Liver (tissue), 3 donors: ENCODE results near the gene AQP3.

Experiments
- EGR1 ChIP-seq, 2 donors: IDR thresholded peaks; 2 replicates each; pipeline ENCODE4 v1.6.1; 2016 to 2018; ENCODE audit warnings: antibody characterized with exemption in 2 of 2, low read depth in 2 of 2
- FOXA1 ChIP-seq: IDR thresholded peaks from 2 replicates; pipeline ENCODE4 v1.6.1; 2016; ENCODE audit warnings: antibody characterized with exemption
- FOXA2 ChIP-seq: IDR thresholded peaks from 2 replicates; pipeline ENCODE4 v1.6.1; 2016; ENCODE audit warnings: antibody characterized with exemption
- GABPA ChIP-seq, 2 donors: IDR thresholded peaks in 1 of 2; conservative IDR thresholded peaks in 1 of 2; 2 replicates each; pipeline ENCODE4 v1.6.1; 2016; ENCODE audit warnings: antibody characterized with exemption in 2 of 2, mild to moderate bottlenecking in 1 of 2, moderate library complexity in 1 of 2
- HNF4A ChIP-seq, 2 donors: conservative IDR thresholded peaks; 2 replicates each; pipeline ENCODE4 v1.6.1; 2016; ENCODE audit warnings: antibody characterized with exemption in 2 of 2, mild to moderate bottlenecking in 2 of 2
- HNF4G ChIP-seq: IDR thresholded peaks from 2 replicates; pipeline ENCODE4 v1.6.1; 2016; ENCODE audit warnings: antibody characterized with exemption
- JUND ChIP-seq, 2 donors: IDR thresholded peaks; 2 replicates each; pipeline ENCODE4 v1.6.1; 2016; ENCODE audit warnings: antibody characterized with exemption in 2 of 2
- RAD21 ChIP-seq, 2 donors: IDR thresholded peaks; 2 replicates each; pipeline ENCODE4 v1.6.1; 2016; ENCODE audit warnings: antibody characterized with exemption in 2 of 2, mild to moderate bottlenecking in 2 of 2
- TAF1 ChIP-seq: conservative IDR thresholded peaks from 2 replicates; pipeline ENCODE4 v1.6.1; 2016; ENCODE audit warnings: antibody characterized with exemption, mild to moderate bottlenecking
- YY1 ChIP-seq: IDR thresholded peaks from 2 replicates; pipeline ENCODE4 v1.6.1; 2016; ENCODE audit warnings: antibody characterized with exemption, mild to moderate bottlenecking
- TF ChIP-seq, protein P1 (sequence below): fragments of 150-350 bp; IDR thresholded peaks from 2 replicates; pipeline ENCODE4 v1.5.1; 2017; ENCODE audit warnings: improper control_type of control experiment, low read depth, low read length; ENCODE audit not compliant: missing input control
- TF ChIP-seq, protein P2 (sequence below): IDR thresholded peaks from 2 replicates; pipeline ENCODE4 v1.6.1; 2016; ENCODE audit warnings: antibody characterized with exemption
- TF ChIP-seq, protein P3 (sequence below): IDR thresholded peaks from 2 replicates; pipeline ENCODE4 v1.6.1; 2016; ENCODE audit warnings: antibody characterized with exemption, mild to moderate bottlenecking
- TF ChIP-seq, protein P4 (sequence below): IDR thresholded peaks from 2 replicates; pipeline ENCODE4 v1.6.1; 2016; ENCODE audit warnings: antibody characterized with exemption
- donor health status: healthy.
- donor health status: healthy.

DNA sequence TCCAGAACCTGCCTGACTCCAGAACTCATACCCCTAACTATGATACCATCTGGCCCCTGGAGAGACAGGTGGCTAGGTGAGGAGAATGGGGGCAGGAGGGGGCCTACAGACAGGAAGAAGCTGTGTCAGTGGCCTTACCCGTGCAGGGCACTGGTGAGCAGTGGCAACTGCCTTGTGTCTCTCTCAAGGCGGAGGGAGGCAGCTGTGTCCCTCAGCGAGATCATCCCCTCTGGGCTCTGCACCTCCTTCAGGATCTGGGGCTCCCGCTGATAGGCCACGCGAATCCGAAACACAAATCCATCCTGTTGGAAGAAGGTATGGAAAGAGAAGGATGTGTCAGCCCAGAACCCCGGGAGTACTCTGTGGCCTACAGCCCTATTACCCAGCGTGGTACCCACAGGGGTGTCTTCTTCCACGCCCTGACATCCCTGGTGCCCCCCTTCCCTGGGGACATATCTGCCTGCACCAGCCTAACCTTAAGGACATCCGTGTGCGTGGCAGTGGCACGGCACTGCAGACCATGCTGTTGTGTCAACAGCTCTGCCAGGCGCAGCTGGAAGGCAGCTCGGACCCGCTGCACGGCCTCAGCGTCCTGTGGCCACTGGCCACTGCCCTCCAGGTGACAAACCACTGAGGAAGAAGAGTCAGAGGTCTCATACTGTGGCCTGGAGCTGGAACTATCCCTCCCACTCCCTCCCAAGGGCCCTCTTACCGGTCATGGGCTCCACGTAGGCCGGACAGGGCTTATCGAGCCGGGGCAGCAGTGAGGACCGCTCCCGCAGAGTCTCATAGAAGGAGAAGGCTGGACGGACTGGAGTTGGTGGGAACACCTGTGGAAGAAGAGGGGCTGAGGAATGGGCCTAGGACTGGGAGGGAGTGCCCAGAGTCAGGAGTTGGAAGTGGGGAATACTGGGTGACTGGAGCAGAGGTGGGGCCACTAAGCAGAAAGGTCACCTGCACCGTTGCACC lies 18.5 kb upstream of the AQP3 start:
- TF ChIP-seq FOXA1 (no peak), JUND (IDR thresholded peaks at IDR 0.05) (no peak), RAD21 (IDR thresholded peaks at IDR 0.05) (no peak), TAF1 (no peak), GABPA (IDR thresholded peaks at IDR 0.05 in 1 of 2, conservative IDR thresholded peaks at IDR 0.05 in 1 of 2) (no peak), YY1 (no peak), FOXA2 (no peak), EGR1 (IDR thresholded peaks at IDR 0.05; ENCODE audit: low read depth in 2 of 2) (no peak), HNF4G (no peak), HNF4A (conservative IDR thresholded peaks at IDR 0.05) (no peak)
- TF ChIP-seq, protein P1, sequence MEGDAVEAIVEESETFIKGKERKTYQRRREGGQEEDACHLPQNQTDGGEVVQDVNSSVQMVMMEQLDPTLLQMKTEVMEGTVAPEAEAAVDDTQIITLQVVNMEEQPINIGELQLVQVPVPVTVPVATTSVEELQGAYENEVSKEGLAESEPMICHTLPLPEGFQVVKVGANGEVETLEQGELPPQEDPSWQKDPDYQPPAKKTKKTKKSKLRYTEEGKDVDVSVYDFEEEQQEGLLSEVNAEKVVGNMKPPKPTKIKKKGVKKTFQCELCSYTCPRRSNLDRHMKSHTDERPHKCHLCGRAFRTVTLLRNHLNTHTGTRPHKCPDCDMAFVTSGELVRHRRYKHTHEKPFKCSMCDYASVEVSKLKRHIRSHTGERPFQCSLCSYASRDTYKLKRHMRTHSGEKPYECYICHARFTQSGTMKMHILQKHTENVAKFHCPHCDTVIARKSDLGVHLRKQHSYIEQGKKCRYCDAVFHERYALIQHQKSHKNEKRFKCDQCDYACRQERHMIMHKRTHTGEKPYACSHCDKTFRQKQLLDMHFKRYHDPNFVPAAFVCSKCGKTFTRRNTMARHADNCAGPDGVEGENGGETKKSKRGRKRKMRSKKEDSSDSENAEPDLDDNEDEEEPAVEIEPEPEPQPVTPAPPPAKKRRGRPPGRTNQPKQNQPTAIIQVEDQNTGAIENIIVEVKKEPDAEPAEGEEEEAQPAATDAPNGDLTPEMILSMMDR, result no peak
- TF ChIP-seq, protein P2, sequence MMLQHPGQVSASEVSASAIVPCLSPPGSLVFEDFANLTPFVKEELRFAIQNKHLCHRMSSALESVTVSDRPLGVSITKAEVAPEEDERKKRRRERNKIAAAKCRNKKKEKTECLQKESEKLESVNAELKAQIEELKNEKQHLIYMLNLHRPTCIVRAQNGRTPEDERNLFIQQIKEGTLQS, result no peak
- TF ChIP-seq, protein P3, sequence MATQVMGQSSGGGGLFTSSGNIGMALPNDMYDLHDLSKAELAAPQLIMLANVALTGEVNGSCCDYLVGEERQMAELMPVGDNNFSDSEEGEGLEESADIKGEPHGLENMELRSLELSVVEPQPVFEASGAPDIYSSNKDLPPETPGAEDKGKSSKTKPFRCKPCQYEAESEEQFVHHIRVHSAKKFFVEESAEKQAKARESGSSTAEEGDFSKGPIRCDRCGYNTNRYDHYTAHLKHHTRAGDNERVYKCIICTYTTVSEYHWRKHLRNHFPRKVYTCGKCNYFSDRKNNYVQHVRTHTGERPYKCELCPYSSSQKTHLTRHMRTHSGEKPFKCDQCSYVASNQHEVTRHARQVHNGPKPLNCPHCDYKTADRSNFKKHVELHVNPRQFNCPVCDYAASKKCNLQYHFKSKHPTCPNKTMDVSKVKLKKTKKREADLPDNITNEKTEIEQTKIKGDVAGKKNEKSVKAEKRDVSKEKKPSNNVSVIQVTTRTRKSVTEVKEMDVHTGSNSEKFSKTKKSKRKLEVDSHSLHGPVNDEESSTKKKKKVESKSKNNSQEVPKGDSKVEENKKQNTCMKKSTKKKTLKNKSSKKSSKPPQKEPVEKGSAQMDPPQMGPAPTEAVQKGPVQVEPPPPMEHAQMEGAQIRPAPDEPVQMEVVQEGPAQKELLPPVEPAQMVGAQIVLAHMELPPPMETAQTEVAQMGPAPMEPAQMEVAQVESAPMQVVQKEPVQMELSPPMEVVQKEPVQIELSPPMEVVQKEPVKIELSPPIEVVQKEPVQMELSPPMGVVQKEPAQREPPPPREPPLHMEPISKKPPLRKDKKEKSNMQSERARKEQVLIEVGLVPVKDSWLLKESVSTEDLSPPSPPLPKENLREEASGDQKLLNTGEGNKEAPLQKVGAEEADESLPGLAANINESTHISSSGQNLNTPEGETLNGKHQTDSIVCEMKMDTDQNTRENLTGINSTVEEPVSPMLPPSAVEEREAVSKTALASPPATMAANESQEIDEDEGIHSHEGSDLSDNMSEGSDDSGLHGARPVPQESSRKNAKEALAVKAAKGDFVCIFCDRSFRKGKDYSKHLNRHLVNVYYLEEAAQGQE, result no peak
- TF ChIP-seq, protein P4, sequence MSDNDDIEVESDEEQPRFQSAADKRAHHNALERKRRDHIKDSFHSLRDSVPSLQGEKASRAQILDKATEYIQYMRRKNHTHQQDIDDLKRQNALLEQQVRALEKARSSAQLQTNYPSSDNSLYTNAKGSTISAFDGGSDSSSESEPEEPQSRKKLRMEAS, result no peak
